Measurements from ENCODE around the gene IL22RA2. TPM values are rescaled to one million over a fixed set of nuclear protein-coding genes. Genes with fewer than 3 reads are reported as not detected.

Gene IL22RA2
- total RNA-seq, 1 experiment from 2014 or later = not detected

GRCh38 chr6:137122612-137123011 is 50.8 kb downstream of the IL22RA2 start:
- no peaks in the 10 kb centered on the region for H3K36me3 Mint-ChIP-seq (ENCODE audit: insufficient read depth, unreplicated experiment)
- CTCF ChIA-PET = no interaction called here

GRCh38 chr6:137121401-137121997 is 51.9 kb downstream of the IL22RA2 start:
- DNase-seq = no peak
- CTCF ChIA-PET = no interaction called here
- POLR2A ChIA-PET = no interaction called here
- no peak for TF ChIP-seq CTCF (IDR thresholded peaks at IDR 0.05; ENCODE audit: insufficient read depth in 1 of 2, low read depth in 1 of 2, low read length in 1 of 2, severe bottlenecking in 1 of 2, unreplicated experiment in 1 of 2)
- H3K27me3 ChIP-seq (replicated peaks; ENCODE audit: control insufficient read depth, insufficient read depth, low read length) = no peaks in the 10 kb centered on the region
- Mint-ChIP-seq H3K27ac (ENCODE audit: unreplicated experiment) (no peak overlapping the region), H3K36me3 (ENCODE audit: insufficient read depth, unreplicated experiment) (no peaks in the 10 kb centered on the region), H3K9me3 (ENCODE audit: unreplicated experiment) (peaks cover 34% of the 10 kb centered on the region), H3K27me3 (ENCODE audit: insufficient read depth, unreplicated experiment) (no peaks in the 10 kb centered on the region), H3K4me3 (ENCODE audit: unreplicated experiment) (no peak overlapping the region), H3K4me1 (ENCODE audit: low read depth, unreplicated experiment) (no peaks in the 10 kb centered on the region)
- no peak overlapping the region for H3K4me3 ChIP-seq (ENCODE audit: low read depth, low read length)
- BruUV-seq (replicated peaks) = no TSS peak
- H3K36me3 ChIP-seq (ENCODE audit: control insufficient read depth, insufficient read depth, low read length) = no peaks in the 10 kb centered on the region
- intact Hi-C loops (cut with micrococcal nuclease; ENCODE audit: unreplicated experiment) = no loop called here
- H3K9me3 ChIP-seq = peaks cover 24% of the 10 kb centered on the region
- no peaks in the 10 kb centered on the region for H3K4me1 ChIP-seq

More at GRCh38 chr6:137122612-137123011, 50.8 kb downstream of the IL22RA2 start:
- intact Hi-C loops (cut with micrococcal nuclease; ENCODE audit: unreplicated experiment) = no loop called here
- TF ChIP-seq CTCF (IDR thresholded peaks at IDR 0.05; ENCODE audit: insufficient read depth in 1 of 2, low read depth in 1 of 2, low read length in 1 of 2, severe bottlenecking in 1 of 2, unreplicated experiment in 1 of 2) = no peak
- peaks cover 24% of the 10 kb centered on the region for H3K9me3 ChIP-seq
- no TSS peak for BruUV-seq (replicated peaks)
- no peak for DNase-seq
- H3K27me3 Mint-ChIP-seq (ENCODE audit: insufficient read depth, unreplicated experiment) = no peaks in the 10 kb centered on the region
- H3K4me1 Mint-ChIP-seq (ENCODE audit: low read depth, unreplicated experiment) = no peaks in the 10 kb centered on the region
- H3K4me3 ChIP-seq (ENCODE audit: low read depth, low read length) = no peak overlapping the region
- H3K27ac Mint-ChIP-seq (ENCODE audit: unreplicated experiment) = no peak overlapping the region
- H3K27me3 ChIP-seq (replicated peaks; ENCODE audit: control insufficient read depth, insufficient read depth, low read length) = no peaks in the 10 kb centered on the region
- peaks cover 24% of the 10 kb centered on the region for H3K9me3 Mint-ChIP-seq (ENCODE audit: unreplicated experiment)
- no peak overlapping the region for H3K4me3 Mint-ChIP-seq (ENCODE audit: unreplicated experiment)
- H3K36me3 ChIP-seq (ENCODE audit: control insufficient read depth, insufficient read depth, low read length) = no peaks in the 10 kb centered on the region
- H3K4me1 ChIP-seq = no peaks in the 10 kb centered on the region
- POLR2A ChIA-PET = no interaction called here

- TF ChIP-seq CTCF (IDR thresholded peaks at IDR 0.05; ENCODE audit: insufficient read depth in 1 of 2, low read depth in 1 of 2, low read length in 1 of 2, severe bottlenecking in 1 of 2, unreplicated experiment in 1 of 2) = no peak
- no peak for DNase-seq
- Mint-ChIP-seq H3K4me3 (ENCODE audit: unreplicated experiment) (no peak overlapping the region), H3K4me1 (ENCODE audit: low read depth, unreplicated experiment) (no peaks in the 10 kb centered on the region), H3K36me3 (ENCODE audit: insufficient read depth, unreplicated experiment) (no peaks in the 10 kb centered on the region), H3K9me3 (ENCODE audit: unreplicated experiment) (peaks cover 34% of the 10 kb centered on the region), H3K27me3 (ENCODE audit: insufficient read depth, unreplicated experiment) (no peaks in the 10 kb centered on the region), H3K27ac (ENCODE audit: unreplicated experiment) (no peak overlapping the region)
- ChIA-PET CTCF (no interaction called here), POLR2A (no interaction called here)
- no TSS peak for BruUV-seq (replicated peaks)
- intact Hi-C loops (cut with micrococcal nuclease; ENCODE audit: unreplicated experiment) = no loop called here
- Histone ChIP-seq H3K36me3 (ENCODE audit: control insufficient read depth, insufficient read depth, low read length) (no peaks in the 10 kb centered on the region), H3K4me1 (no peaks in the 10 kb centered on the region), H3K9me3 (peaks cover 24% of the 10 kb centered on the region), H3K4me3 (ENCODE audit: low read depth, low read length) (no peak overlapping the region), H3K27me3 (replicated peaks; ENCODE audit: control insufficient read depth, insufficient read depth, low read length) (no peaks in the 10 kb centered on the region)
Observed at GRCh38 chr6:137120748-137121147, 52.7 kb downstream of the IL22RA2 start.
